PC-3 (cell line): ENCODE results near the gene KCNQ2. TPM values are rescaled to one million over a fixed set of nuclear protein-coding genes. Genes with fewer than 3 reads are reported as not detected.

Experiments
- ATAC-seq: fragments of 200-7000 bp; cut with Tn5 transposase; 2 replicates; pipeline ENCODE4 v1.9.1; 2020; ENCODE audit warnings: mild to moderate bottlenecking, moderate library complexity
- BruUV-seq: library from RNA; stranded (reverse); fragments of 400-500 nt; replicated peaks from 2 replicates; lab custom pipeline; 2021; lab: Mats Ljungman, UMichigan
- CTCF ChIA-PET: fragments of 300-600 bp; sonication (Branson Sonifier 250); formaldehyde crosslinking; loops from one replicate; lab custom pipeline; 2022; ENCODE audit warnings: antibody characterized with exemption; lab: Charles Lee
- POLR2A ChIA-PET: fragments of 300-600 bp; sonication (Branson Sonifier 250); formaldehyde crosslinking; loops from one replicate; lab custom pipeline; 2022; ENCODE audit warnings: antibody characterized with exemption; ENCODE audit not compliant: unreplicated experiment; lab: Charles Lee
- DNase-seq: peaks from one replicate; pipeline ENCODE4 v3.0.0-alpha.2; 2015
- H2AFZ ChIP-seq: fragments of 300-600 bp; sonication (generic); 2 replicates; pipeline ENCODE4 v1.6.0; 2016; ENCODE audit warnings: antibody characterized with exemption, low read length
- H3F3A ChIP-seq: fragments of 300-600 bp; sonication (generic); one replicate; pipeline ENCODE4 v1.6.0; 2017; ENCODE audit warnings: antibody characterized with exemption, low read length, control low read depth, mild to moderate bottlenecking; ENCODE audit not compliant: unreplicated experiment
- H3K27ac ChIP-seq: fragments of 300-600 bp; sonication (generic); 2 replicates; pipeline ENCODE4 v1.5.1; 2016; ENCODE audit warnings: mild to moderate bottlenecking, low read length
- H3K27me3 ChIP-seq: fragments of 300-600 bp; sonication (generic); 2 replicates; pipeline ENCODE4 v1.6.1; 2016; ENCODE audit warnings: low read length, mixed read lengths
- H3K36me3 ChIP-seq: fragments of 300-600 bp; sonication (generic); 2 replicates; pipeline ENCODE4 v1.6.1; 2016; ENCODE audit warnings: low read depth, mixed run types, low read length, mixed read lengths
- H3K4me1 ChIP-seq: fragments of 300-600 bp; sonication (generic); 2 replicates; pipeline ENCODE4 v1.5.1; 2016; ENCODE audit warnings: low read length; ENCODE audit not compliant: insufficient read depth
- H3K4me2 ChIP-seq: fragments of 300-600 bp; sonication (generic); 2 replicates; pipeline ENCODE4 v1.6.0; 2016; ENCODE audit warnings: low read length
- H3K4me3 ChIP-seq: fragments of 300-600 bp; sonication (generic); 2 replicates; pipeline ENCODE4 v1.5.1; 2016; ENCODE audit warnings: mild to moderate bottlenecking, low read length, mixed read lengths
- H3K79me2 ChIP-seq: fragments of 300-600 bp; sonication (generic); 2 replicates; pipeline ENCODE4 v1.6.1; 2017; ENCODE audit warnings: low read length, mixed read lengths
- H3K9ac ChIP-seq: fragments of 300-600 bp; sonication (generic); 2 replicates; pipeline ENCODE4 v1.6.0; 2016; ENCODE audit warnings: mild to moderate bottlenecking, low read length
- H3K9me2 ChIP-seq: fragments of 300-600 bp; sonication (generic); replicated peaks from 2 replicates; pipeline ENCODE4 v1.6.1; 2016; ENCODE audit warnings: mixed run types, low read length, mixed read lengths
- H3K9me3 ChIP-seq: fragments of 300-600 bp; sonication (generic); 2 replicates; pipeline ENCODE4 v1.6.1; 2016; ENCODE audit warnings: low read length, mixed read lengths
- H4K20me1 ChIP-seq: fragments of 300-600 bp; sonication (generic); 2 replicates; pipeline ENCODE4 v1.6.1; 2016; ENCODE audit warnings: low read length, mixed read lengths
- CTCF ChIP-seq: fragments of 300-600 bp; sonication (generic); conservative IDR thresholded peaks from 2 replicates; pipeline ENCODE4 v1.5.1; 2017; ENCODE audit warnings: antibody characterized with exemption, low read depth, mild to moderate bottlenecking, low read length
- EZH2 ChIP-seq: fragments of 300-600 bp; sonication (generic); IDR thresholded peaks from one replicate; pipeline ENCODE4 v1.6.1; 2017; ENCODE audit warnings: antibody characterized with exemption, mild to moderate bottlenecking, low read length; ENCODE audit not compliant: unreplicated experiment
- EZH2phosphoT487 ChIP-seq: fragments of 300-600 bp; sonication (generic); IDR thresholded peaks from 2 replicates; pipeline ENCODE4 v1.6.1; 2018; ENCODE audit warnings: mild to moderate bottlenecking, antibody characterized with exemption, low read length, borderline replicate concordance
- intact Hi-C: fragments of 100-400 bp; cut with micrococcal nuclease; formaldehyde crosslinking; loops from 2 replicates; pipeline ENCODE4 v1.9.0; 2023
- total RNA-seq: library from RNA; depleted of rRNA; stranded (reverse); fragments of >200 nt; gene quantifications from 2 replicates; pipeline ENCODE4 v1.2.3, GENCODE V29; 2014

KCNQ2 gene
- total RNA-seq, 1 experiment from 2014 or later, result not detected

GRCh38 chr20:63379296-63379695 lies 93.2 kb downstream of the KCNQ2 start:
- ChIA-PET CTCF (no interaction called here), POLR2A (no interaction called here)
- Histone ChIP-seq H3F3A (no peaks in the 10 kb centered on the region), H3K79me2 (no peaks in the 10 kb centered on the region), H4K20me1 (no peaks in the 10 kb centered on the region), H3K9me3 (no peaks in the 10 kb centered on the region), H3K36me3 (no peaks in the 10 kb centered on the region), H3K27me3 (peaks cover 21% of the 10 kb centered on the region), H3K9me2 (no peaks in the 10 kb centered on the region), H3K4me1 (no peaks in the 10 kb centered on the region), H3K9ac (no peak overlapping the region), H3K4me2 (no peak overlapping the region), H2AFZ (no peak overlapping the region), H3K27ac (no peak overlapping the region), H3K4me3 (no peak overlapping the region)
- ATAC-seq, result no peak
- DNase-seq, result no peak
- TF ChIP-seq CTCF, result no peak
- TF ChIP-seq EZH2, result no peak
- TF ChIP-seq EZH2phosphoT487, result no peak
- no TSS peak for BruUV-seq
- intact Hi-C loops, result no loop called here

GRCh38 chr20:63378626-63379025 lies 93.8 kb downstream of the KCNQ2 start:
- Histone ChIP-seq H3K4me1 (no peaks in the 10 kb centered on the region), H3K27me3 (peaks cover 22% of the 10 kb centered on the region), H3K4me2 (no peak overlapping the region), H3K79me2 (no peaks in the 10 kb centered on the region), H3F3A (no peaks in the 10 kb centered on the region), H3K9me2 (no peaks in the 10 kb centered on the region), H3K36me3 (no peaks in the 10 kb centered on the region), H4K20me1 (no peaks in the 10 kb centered on the region), H3K9me3 (no peaks in the 10 kb centered on the region), H3K4me3 (no peak overlapping the region), H2AFZ (no peak overlapping the region), H3K27ac (no peak overlapping the region), H3K9ac (no peak overlapping the region)
- ATAC-seq (no peak), DNase-seq (no peak)
- ChIA-PET CTCF (no interaction called here), POLR2A (no interaction called here)
- intact Hi-C loops, result no loop called here
- BruUV-seq, result no TSS peak
- TF ChIP-seq EZH2 (no peak), EZH2phosphoT487 (no peak), CTCF (no peak)

- DNase-seq (no peak), ATAC-seq (no peak)
- intact Hi-C loops, result no loop called here
- no peak overlapping the region for H3K27ac ChIP-seq
- no peaks in the 10 kb centered on the region for H3K36me3 ChIP-seq
- H4K20me1 ChIP-seq, result no peaks in the 10 kb centered on the region
- no peaks in the 10 kb centered on the region for H3K79me2 ChIP-seq
- CTCF ChIA-PET, result no interaction called here
- no peaks in the 10 kb centered on the region for H3F3A ChIP-seq
- no peak overlapping the region for H3K4me2 ChIP-seq
- no peak overlapping the region for H2AFZ ChIP-seq
- no peak overlapping the region for H3K9ac ChIP-seq
- H3K4me1 ChIP-seq, result no peaks in the 10 kb centered on the region
- TF ChIP-seq EZH2phosphoT487 (no peak), EZH2 (no peak), CTCF (no peak)
- POLR2A ChIA-PET, result no interaction called here
- H3K9me3 ChIP-seq, result no peaks in the 10 kb centered on the region
- H3K9me2 ChIP-seq, result no peaks in the 10 kb centered on the region
- BruUV-seq, result no TSS peak
- H3K4me3 ChIP-seq, result no peak overlapping the region
- peaks cover 22% of the 10 kb centered on the region for H3K27me3 ChIP-seq
These were observed 94.5 kb downstream of the KCNQ2 start for GRCh38 chr20:63377951-63378381.
